HepG2 (cell line): ENCODE data around the gene TP73. TPM values are rescaled to one million over a fixed set of nuclear protein-coding genes. Genes with fewer than 3 reads are reported as not detected.
A peak's percentile ranks its signal among the peaks of the same experiment; 100 is the strongest.

Experiments
- AGO2 ChIP-seq: fragments of 200-400 bp; formaldehyde crosslinking; optimal IDR thresholded peaks from 2 replicates; pipeline ENCODE3; 2017; ENCODE audit warnings: mild to moderate bottlenecking, low read depth, low read length, moderate library complexity
- ATF3 ChIP-seq: sonication (generic); formaldehyde crosslinking; IDR thresholded peaks from 2 replicates; pipeline ENCODE4 v1.4.0; 2020; ENCODE audit warnings: missing genetic modification reagents
- ATF7-NPFF ChIP-seq: sonication (generic); formaldehyde crosslinking; IDR thresholded peaks from 2 replicates; pipeline ENCODE4 v1.8.1; 2023; ENCODE audit warnings: mild to moderate bottlenecking, low read depth, missing genetic modification reagents, moderate library complexity
- CREB1 ChIP-seq, 2 experiments: fragments of 450-650 bp in 1 of 2; IDR thresholded peaks; 2 replicates each; pipeline ENCODE4 v1.6.1; 2016 to 2017; ENCODE audit warnings: control low read depth in 1 of 2, mild to moderate bottlenecking in 1 of 2, missing compliant biosample characterization in 1 of 2, missing genetic modification characterization in 1 of 2
- CREM ChIP-seq, 2 experiments: sonication (generic) in 1 of 2; formaldehyde crosslinking in 1 of 2; IDR thresholded peaks; 2 replicates each; pipeline versions ENCODE4 v1.4.0 to v1.6.1; 2016 to 2020; ENCODE audit warnings: antibody characterized with exemption in 1 of 2, mild to moderate bottlenecking in 1 of 2, missing genetic modification reagents in 1 of 2
- DRAP1 ChIP-seq: IDR thresholded peaks from 2 replicates; pipeline ENCODE4 v1.6.1; 2016; ENCODE audit warnings: missing genetic modification reagents, missing compliant biosample characterization
- HMG20B ChIP-seq: conservative IDR thresholded peaks from 2 replicates; pipeline ENCODE4 v1.6.1; 2016; ENCODE audit warnings: missing genetic modification reagents, missing compliant biosample characterization
- HMGXB4 ChIP-seq, 2 experiments: sonication (generic) in 1 of 2; formaldehyde crosslinking in 1 of 2; IDR thresholded peaks; 2 replicates each; pipeline versions ENCODE4 v1.4.0 to v1.6.1; 2018 to 2020; ENCODE audit warnings: missing genetic modification reagents in 2 of 2, borderline replicate concordance in 1 of 2, low read depth in 1 of 2, mild to moderate bottlenecking in 1 of 2, missing biosample characterization in 1 of 2
- KLF9 ChIP-seq: IDR thresholded peaks from 2 replicates; pipeline ENCODE4 v1.6.1; 2016; ENCODE audit warnings: low read depth
- NFYC ChIP-seq: IDR thresholded peaks from 2 replicates; pipeline ENCODE4 v1.6.1; 2016; ENCODE audit warnings: missing genetic modification reagents, missing compliant biosample characterization
- PHF8 ChIP-seq: sonication (generic); formaldehyde crosslinking; IDR thresholded peaks from 2 replicates; pipeline ENCODE4 v1.5.0; 2020; ENCODE audit warnings: missing genetic modification reagents
- PREB ChIP-seq: sonication (generic); formaldehyde crosslinking; IDR thresholded peaks from 2 replicates; pipeline ENCODE4 v1.4.0; 2020; ENCODE audit warnings: missing genetic modification reagents
- RNF2 ChIP-seq: fragments of 450-650 bp; conservative IDR thresholded peaks from 2 replicates; pipeline ENCODE4 v1.6.1; 2016; ENCODE audit warnings: low read depth
- SIN3A ChIP-seq: IDR thresholded peaks from 2 replicates; pipeline ENCODE4 v1.6.1; 2011; ENCODE audit warnings: low read depth, mild to moderate bottlenecking, control low read depth, low read length, borderline replicate concordance
- TAF1 ChIP-seq: sonication (generic); formaldehyde crosslinking; IDR thresholded peaks from 2 replicates; pipeline ENCODE4 v1.4.0; 2020; ENCODE audit warnings: missing genetic modification reagents
- TERF1 ChIP-seq: sonication (generic); formaldehyde crosslinking; IDR thresholded peaks from 2 replicates; pipeline ENCODE4 v1.8.0; 2022; ENCODE audit warnings: mild to moderate bottlenecking, missing genetic modification reagents, moderate library complexity
- ZBTB7B ChIP-seq: sonication (generic); formaldehyde crosslinking; IDR thresholded peaks from 2 replicates; pipeline ENCODE4 v1.4.0; 2020; ENCODE audit warnings: missing genetic modification reagents
- ZNF224 ChIP-seq: sonication (generic); formaldehyde crosslinking; IDR thresholded peaks from 2 replicates; pipeline ENCODE4 v1.5.0; 2020; ENCODE audit warnings: mild to moderate bottlenecking, missing genetic modification reagents
- ZNF34 ChIP-seq: sonication (generic); formaldehyde crosslinking; IDR thresholded peaks from 2 replicates; pipeline ENCODE4 v1.4.0; 2020; ENCODE audit warnings: mild to moderate bottlenecking, missing genetic modification reagents, borderline replicate concordance
- ZNF512B ChIP-seq: sonication (generic); formaldehyde crosslinking; IDR thresholded peaks from 2 replicates; pipeline ENCODE4 v1.5.1; 2020; ENCODE audit warnings: missing genetic modification reagents, mild to moderate bottlenecking, borderline replicate concordance
- polyA plus RNA-seq, 8 experiments: library from polyadenylated mRNA; depleted of rRNA in 3 of 8; stranded (reverse) in 7 of 8; unstranded in 1 of 8; fragments of >200 nt; fragmentation: Illumina TruSeq in 4 of 8; extraction: Trizol in 4 of 8; gene quantifications; 2 replicates each; pipeline versions ENCODE4 v1.2.1 to v1.2.3, GENCODE V29; 2011 to 2016; ENCODE audit warnings: low read depth in 4 of 8, missing spikeins in 1 of 8, mixed read lengths in 1 of 8; ENCODE audit not compliant: insufficient read depth in 1 of 8
- total RNA-seq, 5 experiments: library from RNA; depleted of rRNA; stranded (reverse); fragments of >200 nt; fragmentation: Illumina TruSeq; extraction: Trizol; gene quantifications; 2 replicates each; pipeline ENCODE4 v1.2.3, GENCODE V29; 2016; ENCODE audit warnings: low read depth in 1 of 5

The TP73 gene
- total and polyA plus RNA-seq, 2 of the 13 experiments (the other 11 are each of a cell fraction or from before 2014, with no cell fraction given), result 0.49 to 1.1 TPM

- TF ChIP-seq PREB (CRISPR knock-in tag), result peak; percentile 50; the same call in 1 of the 2 replicates
- no peak for TF ChIP-seq RNF2
- no peak for TF ChIP-seq ZBTB7B (CRISPR knock-in tag)
- TF ChIP-seq ZNF512B (CRISPR knock-in tag), result no peak
- TF ChIP-seq SIN3A, result peak; percentile 43; the same call in 1 of the 2 replicates
- no peak; the same call in 1 of the 2 replicates for TF ChIP-seq DRAP1 (CRISPR knock-in tag)
- peak; percentile 35 for TF ChIP-seq PHF8 (CRISPR knock-in tag)
- TF ChIP-seq ATF3 (CRISPR knock-in tag), result no peak
- 0 out of 2 replicates have a peak, but pooled peaks have one; percentile 29 for TF ChIP-seq ZNF34 (CRISPR knock-in tag)
- TF ChIP-seq HMG20B (CRISPR knock-in tag), result no peak
- peak; percentile 55; the same call in 1 of the 2 replicates for TF ChIP-seq CREM (IDR thresholded peaks at IDR 0.05)
- no peak for TF ChIP-seq CREM (CRISPR knock-in tag; IDR thresholded peaks at IDR 0.05)
- TF ChIP-seq TERF1, result 0 out of 2 replicates have a peak, but pooled peaks have one; percentile 50
- 0 out of 2 replicates have a peak, but pooled peaks have one; percentile 25 for TF ChIP-seq KLF9
- TF ChIP-seq ATF7-NPFF (CRISPR knock-in tag), result 0 out of 2 replicates have a peak, but pooled peaks have one; percentile 6
- peak; percentile 41; the same call in 1 of the 2 replicates for TF ChIP-seq CREB1 (IDR thresholded peaks at IDR 0.05)
- no peak for TF ChIP-seq CREB1 (CRISPR knock-in tag; IDR thresholded peaks at IDR 0.05)
- TF ChIP-seq TAF1 (CRISPR knock-in tag), result peak; percentile 65; the same call in 1 of the 2 replicates
- 0 out of 2 replicates have a peak, but pooled peaks have one; percentile 69 for TF ChIP-seq ZNF224 (CRISPR knock-in tag)
- TF ChIP-seq NFYC, result no peak
- peak; percentile 68 for TF ChIP-seq AGO2
- peak in 1 of 2 experiments; percentile 44; a peak in 1 of 4 replicates for TF ChIP-seq HMGXB4 (CRISPR knock-in tag; IDR thresholded peaks at IDR 0.05; ENCODE audit: borderline replicate concordance in 1 of 2, low read depth in 1 of 2)
Observed at GRCh38 chr1:3772715-3773571, 120.6 kb downstream of the TP73 start, which contains the start of gene SMIM1 (continued).
